Activated T-helper 17 cell treated with anti-CD3 and anti-CD28 coated beads, Interleukin-2, amount 50 U/mL, for 72 hours (primary cell): ENCODE results near the gene GTPBP4. TPM values are rescaled to one million over a fixed set of nuclear protein-coding genes. Genes with fewer than 3 reads are reported as not detected.
"Not testable (repeated sequence)": the region's sequence is repeated elsewhere in the genome, so short reads cannot be mapped to it uniquely, and the experiment has no call there.

ENCODE experiments used
- ATAC-seq: fragments of 150-1000 bp; cut with Tn5 transposase; replicated peaks from 2 replicates; pipeline ENCODE4 v1.10.0; 2021; ENCODE audit warnings: mild to moderate bottlenecking, moderate library complexity
- H3K27ac Mint-ChIP-seq: one replicate; pipeline ENCODE4 v1.8.0; 2022; ENCODE audit warnings: mixed read lengths
- H3K27me3 Mint-ChIP-seq: one replicate; pipeline ENCODE4 v1.8.0; 2022; ENCODE audit warnings: mixed read lengths
- H3K36me3 Mint-ChIP-seq: one replicate; pipeline ENCODE4 v1.8.0; 2022; ENCODE audit warnings: low read depth, mild to moderate bottlenecking, mixed read lengths
- H3K4me1 Mint-ChIP-seq: one replicate; pipeline ENCODE4 v1.8.0; 2022; ENCODE audit warnings: mixed read lengths
- H3K4me3 Mint-ChIP-seq: one replicate; pipeline ENCODE4 v1.8.0; 2022; ENCODE audit warnings: mild to moderate bottlenecking, mixed read lengths
- H3K9me3 Mint-ChIP-seq: one replicate; pipeline ENCODE4 v1.8.0; 2022; ENCODE audit warnings: mixed read lengths
- total RNA-seq, 2 donors: library from RNA; stranded (reverse); gene quantifications; one replicate each; pipeline ENCODE4 v1.2.3, GENCODE V29; 2022

The GTPBP4 gene
- total RNA-seq, 2 donors from 2014 or later = 68.6 to 101 TPM

- H3K27me3 Mint-ChIP-seq = no peaks in the 10 kb centered on the region
- H3K4me3 Mint-ChIP-seq = no peak overlapping the region
- peak overlapping the region; percentile 22 for H3K27ac Mint-ChIP-seq
- peaks cover 5% of the 10 kb centered on the region for H3K4me1 Mint-ChIP-seq
- no peak for ATAC-seq
- peaks cover 97% of the 10 kb centered on the region for H3K36me3 Mint-ChIP-seq
- no peaks in the 10 kb centered on the region for H3K9me3 Mint-ChIP-seq
These were observed 27.5 kb downstream of the GTPBP4 start for GRCh38 chr10:1015688-1016087.

- ATAC-seq = no peak
These were observed 31.1 kb downstream of the GTPBP4 start for GRCh38 chr10:1019362-1019761.

GRCh38 chr10:1020460-1020859 is 32.2 kb downstream of the GTPBP4 start:
- H3K27me3 Mint-ChIP-seq = no peaks in the 10 kb centered on the region
- no peak for ATAC-seq
- peaks cover 55% of the 10 kb centered on the region for H3K36me3 Mint-ChIP-seq
- no peaks in the 10 kb centered on the region for H3K4me1 Mint-ChIP-seq
- no peaks in the 10 kb centered on the region for H3K9me3 Mint-ChIP-seq
- H3K4me3 Mint-ChIP-seq = no peak overlapping the region
- no peak overlapping the region for H3K27ac Mint-ChIP-seq

More at GRCh38 chr10:1019362-1019761, 31.1 kb downstream of the GTPBP4 start:
- H3K4me1 Mint-ChIP-seq = no peaks in the 10 kb centered on the region
- no peaks in the 10 kb centered on the region for H3K9me3 Mint-ChIP-seq
- H3K27ac Mint-ChIP-seq = no peak overlapping the region
- H3K27me3 Mint-ChIP-seq = no peaks in the 10 kb centered on the region
- H3K4me3 Mint-ChIP-seq = no peak overlapping the region
- H3K36me3 Mint-ChIP-seq = peaks cover 63% of the 10 kb centered on the region

GRCh38 chr10:1020958-1021357 is 32.7 kb downstream of the GTPBP4 start:
- no peak for ATAC-seq
- H3K27ac Mint-ChIP-seq = no peak overlapping the region
- H3K9me3 Mint-ChIP-seq = no peaks in the 10 kb centered on the region
- no peak overlapping the region for H3K4me3 Mint-ChIP-seq
- no peaks in the 10 kb centered on the region for H3K27me3 Mint-ChIP-seq
- H3K4me1 Mint-ChIP-seq = no peaks in the 10 kb centered on the region
- H3K36me3 Mint-ChIP-seq = peaks cover 50% of the 10 kb centered on the region

GRCh38 chr10:1022413-1022812 is 34.2 kb downstream of the GTPBP4 start:
- Mint-ChIP-seq H3K4me1 (no peaks in the 10 kb centered on the region), H3K4me3 (no peak overlapping the region), H3K27me3 (no peaks in the 10 kb centered on the region), H3K36me3 (peaks cover 36% of the 10 kb centered on the region), H3K9me3 (no peaks in the 10 kb centered on the region), H3K27ac (no peak overlapping the region)
- ATAC-seq = no peak

- no peak for ATAC-seq
- Mint-ChIP-seq H3K9me3 (no peaks in the 10 kb centered on the region), H3K4me3 (no peak overlapping the region), H3K27me3 (no peaks in the 10 kb centered on the region), H3K4me1 (no peaks in the 10 kb centered on the region), H3K27ac (no peak overlapping the region), H3K36me3 (peaks cover 19% of the 10 kb centered on the region)
These were observed 35.9 kb downstream of the GTPBP4 start for GRCh38 chr10:1024103-1024502.

- Mint-ChIP-seq H3K9me3 (no peaks in the 10 kb centered on the region), H3K36me3 (peaks cover 3% of the 10 kb centered on the region), H3K4me3 (no peak within 1 kb of the TSS), H3K4me1 (no peaks in the 10 kb centered on the region), H3K27ac (no peak within 1 kb of the TSS), H3K27me3 (no peaks in the 10 kb centered on the region)
- ATAC-seq = no peak
These were observed 37.4 kb downstream of the GTPBP4 start, which contains the start of gene IDI2 for GRCh38 chr10:1025683-1026082. Gene IDI2, minus strand, starts transcription at chr10:1025859. Its CDS starts 1,136 bp downstream, at chr10:1024723.

- H3K27ac Mint-ChIP-seq = no peak overlapping the region
- H3K4me3 Mint-ChIP-seq = no peak overlapping the region
- no peak for ATAC-seq
- H3K27me3 Mint-ChIP-seq = no peaks in the 10 kb centered on the region
- no peaks in the 10 kb centered on the region for H3K36me3 Mint-ChIP-seq
- no peaks in the 10 kb centered on the region for H3K9me3 Mint-ChIP-seq
- H3K4me1 Mint-ChIP-seq = no peaks in the 10 kb centered on the region
These were observed 38.3 kb downstream of the GTPBP4 start for GRCh38 chr10:1026578-1026977.

GRCh38 chr10:1029838-1030237 is 41.6 kb downstream of the GTPBP4 start:
- H3K4me3 Mint-ChIP-seq = no peak overlapping the region
- H3K27ac Mint-ChIP-seq = no peak overlapping the region
- no peak for ATAC-seq
- H3K27me3 Mint-ChIP-seq = no peaks in the 10 kb centered on the region
- H3K9me3 Mint-ChIP-seq = no peaks in the 10 kb centered on the region
- no peaks in the 10 kb centered on the region for H3K4me1 Mint-ChIP-seq
- H3K36me3 Mint-ChIP-seq = no peaks in the 10 kb centered on the region

GRCh38 chr10:1033601-1034000 is 45.4 kb downstream of the GTPBP4 start:
- no peak overlapping the region for H3K27ac Mint-ChIP-seq
- no peak for ATAC-seq
- H3K36me3 Mint-ChIP-seq = peaks cover 24% of the 10 kb centered on the region
- H3K4me3 Mint-ChIP-seq = no peak overlapping the region
- H3K9me3 Mint-ChIP-seq = no peaks in the 10 kb centered on the region
- no peaks in the 10 kb centered on the region for H3K4me1 Mint-ChIP-seq
- no peaks in the 10 kb centered on the region for H3K27me3 Mint-ChIP-seq

- Mint-ChIP-seq H3K27me3 (no peaks in the 10 kb centered on the region), H3K27ac (no peak overlapping the region), H3K4me3 (no peak overlapping the region), H3K9me3 (no peaks in the 10 kb centered on the region), H3K36me3 (peaks cover 31% of the 10 kb centered on the region), H3K4me1 (no peaks in the 10 kb centered on the region)
- no peak for ATAC-seq
These were observed 46.5 kb downstream of the GTPBP4 start for GRCh38 chr10:1034758-1035157.

GRCh38 chr10:1035201-1035600 is 47.0 kb downstream of the GTPBP4 start:
- ATAC-seq = no peak
- Mint-ChIP-seq H3K27me3 (no peaks in the 10 kb centered on the region), H3K4me1 (no peaks in the 10 kb centered on the region), H3K36me3 (peaks cover 36% of the 10 kb centered on the region), H3K4me3 (no peak overlapping the region), H3K9me3 (no peaks in the 10 kb centered on the region), H3K27ac (no peak overlapping the region)

GRCh38 chr10:1036341-1036791 is 48.1 kb downstream of the GTPBP4 start:
- peak; percentile 99 for ATAC-seq
- Mint-ChIP-seq H3K27me3 (no peaks in the 10 kb centered on the region), H3K27ac (peak overlapping the region; percentile 64), H3K36me3 (peaks cover 47% of the 10 kb centered on the region), H3K4me1 (no peaks in the 10 kb centered on the region), H3K4me3 (peak overlapping the region; percentile 53), H3K9me3 (no peaks in the 10 kb centered on the region)

GRCh38 chr10:1037098-1037497 is 48.9 kb downstream of the GTPBP4 start:
- Mint-ChIP-seq H3K27ac (peak overlapping the region; percentile 64), H3K9me3 (no peaks in the 10 kb centered on the region), H3K4me1 (no peaks in the 10 kb centered on the region), H3K27me3 (no peaks in the 10 kb centered on the region), H3K36me3 (peaks cover 55% of the 10 kb centered on the region), H3K4me3 (peak overlapping the region; percentile 53)
- ATAC-seq = no peak

- H3K27me3 Mint-ChIP-seq, H3K9me3 Mint-ChIP-seq, H3K4me1 Mint-ChIP-seq, ATAC-seq, H3K4me3 Mint-ChIP-seq, H3K27ac Mint-ChIP-seq: not testable (repeated sequence)
- H3K36me3 Mint-ChIP-seq = peaks cover 71% of the 10 kb centered on the region
These were observed 50.5 kb downstream of the GTPBP4 start for GRCh38 chr10:1038769-1039168.

- H3K4me3 Mint-ChIP-seq = no peak overlapping the region
- no peaks in the 10 kb centered on the region for H3K9me3 Mint-ChIP-seq
- ATAC-seq = no peak
- H3K27me3 Mint-ChIP-seq = no peaks in the 10 kb centered on the region
- H3K4me1 Mint-ChIP-seq = peaks cover 19% of the 10 kb centered on the region
- H3K27ac Mint-ChIP-seq = no peak overlapping the region
- H3K36me3 Mint-ChIP-seq = peaks cover 85% of the 10 kb centered on the region
These were observed 51.9 kb downstream of the GTPBP4 start for GRCh38 chr10:1040133-1040532.
